Heart right ventricle (tissue), 16 donors: ENCODE measurements around the gene ANK3. TPM values are rescaled to one million over a fixed set of nuclear protein-coding genes. Genes with fewer than 3 reads are reported as not detected.

Experiments
- ATAC-seq, 8 donors: fragments of 200-7000 bp; cut with Tn5 transposase; one replicate each; pipeline ENCODE4 v1.9.1; 2020; ENCODE audit warnings: mild to moderate bottlenecking in 8 of 8, moderate library complexity in 8 of 8, moderate number of reproducible peaks in 1 of 8
- DNase-seq, 2 donors: peaks; one replicate each; pipeline ENCODE4 v3.0.0-alpha.2; 2020
- H3K27ac ChIP-seq, 10 donors: fragments of 200-600 bp; sonication (generic) in 2 of 10; one replicate each; pipeline versions ENCODE4 v1.5.0 to v1.8.0; 2020 to 2022; ENCODE audit warnings: mild to moderate bottlenecking in 3 of 10
- H3K27me3 ChIP-seq, 7 donors: fragments of 200-600 bp; one replicate each; pipeline ENCODE4 v1.8.0; 2021 to 2022; ENCODE audit warnings: mild to moderate bottlenecking in 2 of 7
- H3K36me3 ChIP-seq, 9 donors: fragments of 200-600 bp; sonication (generic) in 1 of 9; one replicate each; pipeline versions ENCODE4 v1.5.0 to v1.8.0; 2020 to 2022; ENCODE audit warnings: mild to moderate bottlenecking in 2 of 9
- H3K4me1 ChIP-seq, 9 donors: fragments of 200-600 bp; sonication (generic) in 1 of 9; one replicate each; pipeline versions ENCODE4 v1.5.0 to v1.8.0; 2020 to 2022; ENCODE audit warnings: mild to moderate bottlenecking in 4 of 9
- H3K4me3 ChIP-seq, 10 donors: fragments of 200-600 bp; sonication (generic) in 2 of 10; one replicate each; pipeline versions ENCODE4 v1.5.0 to v1.8.0; 2020 to 2022; ENCODE audit warnings: mild to moderate bottlenecking in 7 of 10, moderate library complexity in 2 of 10
- H3K9me3 ChIP-seq, 11 donors: fragments of 200-600 bp in 10 of 11; sonication (generic) in 2 of 11; one replicate each; pipeline versions ENCODE4 v1.5.0 to v1.8.0; 2013 to 2022; ENCODE audit warnings: mild to moderate bottlenecking in 2 of 11, control low read depth in 1 of 11, moderate library complexity in 1 of 11
- WGBS, 2 donors: extraction: QIAGEN DNeasy Blood & Tissue Kit; methylation state at CpG; one replicate each; pipeline ENCODE4 v1.1.7; 2013; ENCODE audit warnings: inconsistent platforms in 1 of 2; 5-methylcytosine and 5-hydroxymethylcytosine counted together
- intact Hi-C, 10 donors: fragments of 100-400 bp; cut with DNase I; formaldehyde crosslinking; loops; one replicate each; pipeline versions ENCODE4 v1.11.1 to v1.14.2; 2022
- polyA plus RNA-seq, 2 donors: library from polyadenylated mRNA; stranded (reverse); fragments of 200-250 nt; gene quantifications; one replicate each; pipeline ENCODE4 v1.2.3, GENCODE V29; 2013
- total RNA-seq, 10 donors: library from RNA; stranded (reverse); fragmentation: NEBNext Ultra II Directional in 3 of 10; extraction: Animal tissue kit (Norgen Biotek cat#: 25700) in 3 of 10; gene quantifications; one replicate each; pipeline versions ENCODE4 v1.2.1 to v1.2.4, GENCODE V29; 2021 to 2023
- TF ChIP-seq, protein P1 (sequence below), 9 donors: fragments of 200-600 bp; sonication (generic) in 2 of 9; IDR thresholded peaks; one replicate each; pipeline versions ENCODE4 v1.5.0 to v1.8.0; 2021 to 2022; ENCODE audit warnings: antibody characterized with exemption in 9 of 9, mild to moderate bottlenecking in 5 of 9, moderate library complexity in 1 of 9
- donor health status: Arrhythmogenic right ventricular cardiomyopathy.
- donor health status: ischemic (EF 13 %, LVEDD 7.1; RV severe dilation, severe dysfunction).
- donor health status: healthy with polysubstance abuse.
- donor health status: DM: no; HTN: yes; CAD: no.
- donor health status: DM: no; HTN: no; CAD: no.
- donor health status: ischemic (EF 25% LVEDD 6.9; RV normal size, moderate dysfunction).
- donor health status: ischemic (EF 25% LVEDD 5.7; RV mildly dilated, moderate dysfunction).
- donor health status: healthy.
- donor health status: DM: yes; HTN: yes; CAD: no.
- donor health status: Ischemic cardiomyopathy.
- donor health status: ischemic (EF 35%, LVEDD 5.7; RV mildly dilated, moderate dysfunction).
- donor health status: nonischemic (EF 11% LVEDD 7.7; RV severe dilation, severe dysfunction).
- donor health status: DM: yes; HTN: yes; CAD: no.
- donor health status: PGD.
- donor health status: ischemic (EF 29% LVEDD 5.4; RV normal size, mild dysfunction).
- donor health status: nonischemic (EF 23%, LVEDD 6.1; RV moderate dilation, normal function).

ANK3 gene
- total and polyA plus RNA-seq, 12 donors, result 34.4 to 287 (median 245) TPM

DNA sequence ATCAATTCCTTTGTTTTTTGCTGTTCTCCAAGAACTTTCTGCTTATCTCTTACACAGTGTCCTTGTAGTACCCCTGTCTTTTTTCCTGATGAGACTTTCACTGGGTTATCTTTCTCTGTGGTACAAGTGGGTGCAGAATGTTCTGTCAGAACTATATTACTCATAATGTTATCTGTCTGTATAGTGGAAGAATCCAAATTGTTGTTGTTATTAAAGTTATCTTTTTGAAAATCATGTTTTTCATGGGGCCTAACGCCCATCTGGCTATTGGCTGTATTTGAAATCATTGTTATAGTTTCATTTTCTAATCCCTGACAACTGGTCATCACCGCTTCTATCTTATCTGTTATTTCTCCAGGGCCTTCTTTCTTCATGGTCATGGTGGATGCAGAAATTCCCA lies 320.4 kb downstream of the ANK3 start:
- TF ChIP-seq, protein P1, sequence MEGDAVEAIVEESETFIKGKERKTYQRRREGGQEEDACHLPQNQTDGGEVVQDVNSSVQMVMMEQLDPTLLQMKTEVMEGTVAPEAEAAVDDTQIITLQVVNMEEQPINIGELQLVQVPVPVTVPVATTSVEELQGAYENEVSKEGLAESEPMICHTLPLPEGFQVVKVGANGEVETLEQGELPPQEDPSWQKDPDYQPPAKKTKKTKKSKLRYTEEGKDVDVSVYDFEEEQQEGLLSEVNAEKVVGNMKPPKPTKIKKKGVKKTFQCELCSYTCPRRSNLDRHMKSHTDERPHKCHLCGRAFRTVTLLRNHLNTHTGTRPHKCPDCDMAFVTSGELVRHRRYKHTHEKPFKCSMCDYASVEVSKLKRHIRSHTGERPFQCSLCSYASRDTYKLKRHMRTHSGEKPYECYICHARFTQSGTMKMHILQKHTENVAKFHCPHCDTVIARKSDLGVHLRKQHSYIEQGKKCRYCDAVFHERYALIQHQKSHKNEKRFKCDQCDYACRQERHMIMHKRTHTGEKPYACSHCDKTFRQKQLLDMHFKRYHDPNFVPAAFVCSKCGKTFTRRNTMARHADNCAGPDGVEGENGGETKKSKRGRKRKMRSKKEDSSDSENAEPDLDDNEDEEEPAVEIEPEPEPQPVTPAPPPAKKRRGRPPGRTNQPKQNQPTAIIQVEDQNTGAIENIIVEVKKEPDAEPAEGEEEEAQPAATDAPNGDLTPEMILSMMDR (IDR thresholded peaks at IDR 0.05), result no peak
- no peak for ATAC-seq
- no peaks in the 10 kb centered on the region for H3K9me3 ChIP-seq
- peaks cover 0 to 53% (median 6%) of the 10 kb centered on the region in 9 donors for H3K36me3 ChIP-seq
- no peak overlapping the region for H3K4me3 ChIP-seq
- 86 to 90% methylated on average over 2 of the region's 2 CpGs for WGBS, 2 donors
- H3K27ac ChIP-seq, result no peak overlapping the region
- intact Hi-C loops, result no loop called here
- H3K4me1 ChIP-seq, result no peaks in the 10 kb centered on the region
- no peak for DNase-seq
- no peaks in the 10 kb centered on the region for H3K27me3 ChIP-seq

DNA sequence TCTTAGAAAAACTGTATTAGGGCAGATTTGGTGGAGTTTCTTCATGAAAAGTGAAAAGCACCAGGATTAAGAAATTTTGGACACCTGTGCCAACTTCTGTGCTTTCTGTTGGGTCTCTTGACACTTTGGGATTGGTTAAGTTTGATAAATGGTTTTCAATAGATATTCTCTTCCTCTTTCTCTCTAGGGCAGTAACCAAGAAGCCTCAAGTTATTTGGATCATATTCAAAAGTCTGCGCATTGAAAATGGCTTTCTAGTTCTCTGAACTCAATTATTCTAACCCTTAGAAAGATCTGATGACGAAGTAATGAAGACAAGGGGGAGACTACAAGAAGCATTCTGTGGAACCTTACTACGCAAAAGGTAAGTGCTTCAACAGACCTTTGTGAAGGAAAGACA lies 339.3 kb downstream of the ANK3 start:
- H3K27me3 ChIP-seq, result no peaks in the 10 kb centered on the region
- intact Hi-C loops, result no loop called here

DNA sequence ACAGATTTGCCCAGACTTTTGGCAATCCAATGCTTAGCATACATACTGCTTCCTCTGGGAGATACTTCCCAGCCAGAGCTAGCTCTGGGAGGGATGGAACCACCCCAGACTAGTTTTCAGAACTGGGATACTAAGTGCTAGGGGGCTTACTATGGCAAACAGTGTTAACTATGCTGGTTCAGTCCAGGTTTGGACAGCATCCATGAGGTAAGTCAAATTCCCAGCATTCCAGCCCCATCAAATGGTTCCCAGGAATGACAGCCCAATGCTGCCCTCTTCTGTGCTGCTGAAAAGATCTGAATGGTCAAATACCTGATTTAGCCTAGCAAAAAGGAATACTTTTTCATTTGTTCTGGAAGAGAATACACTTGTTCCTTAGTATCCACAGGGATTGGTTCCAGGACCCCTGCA lies 341.6 kb downstream of the ANK3 start:
- H3K4me1 ChIP-seq, result peaks cover 0 to 8% (median 0%) of the 10 kb centered on the region in 9 donors
- peaks cover 0 to 3% (median 0%) of the 10 kb centered on the region in 9 donors for H3K36me3 ChIP-seq
- TF ChIP-seq, protein P1 (IDR thresholded peaks at IDR 0.05), result peak in 7 of 9 donors; percentile 10 to 41 (median 30)
- no peaks in the 10 kb centered on the region for H3K27me3 ChIP-seq
- no peak overlapping the region for H3K4me3 ChIP-seq
- H3K27ac ChIP-seq, result no peak overlapping the region
- intact Hi-C loops, result loop anchor here in 3 of 10 donors (5.0 to 10.0 kb wide), 3 partner anchors 183 to 423 kb away; no protein-coding TSS in a partner anchor
- H3K9me3 ChIP-seq, result no peaks in the 10 kb centered on the region
- DNase-seq (no peak), ATAC-seq (peak in 1 of 8 donors; percentile 31)

More for the DNA sequence above, 339.3 kb downstream of the ANK3 start:
- Histone ChIP-seq H3K4me3 (no peak overlapping the region), H3K27ac (no peak overlapping the region), H3K36me3 (peaks cover 0 to 10% (median 0%) of the 10 kb centered on the region in 9 donors), H3K4me1 (no peaks in the 10 kb centered on the region), H3K9me3 (no peaks in the 10 kb centered on the region)
- WGBS, 2 donors, result 89 to 92% methylated on average over 3 of the region's 3 CpGs
- TF ChIP-seq, protein P1 (IDR thresholded peaks at IDR 0.05), result no peak
- DNase-seq (no peak), ATAC-seq (no peak)

DNA sequence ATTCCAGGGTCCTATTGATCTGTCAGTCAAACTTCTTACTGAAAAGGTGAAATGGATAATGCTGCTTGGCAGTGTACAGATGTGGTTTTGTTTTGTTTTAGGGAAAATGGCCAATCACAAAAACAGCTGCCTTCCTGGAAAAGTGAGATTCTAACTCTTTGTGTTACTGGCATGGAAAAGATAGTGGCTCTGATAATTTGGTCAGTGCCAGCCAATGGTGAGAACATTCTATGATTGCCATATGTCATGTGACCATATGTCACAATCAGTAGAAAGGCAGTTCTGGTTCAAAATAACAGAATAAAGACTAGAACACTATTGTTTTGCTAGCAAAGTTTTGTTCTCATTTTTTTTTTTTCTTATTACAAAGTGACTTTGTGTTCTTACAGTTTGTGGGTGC lies 344.1 kb downstream of the ANK3 start:
- peaks cover 0 to 8% (median 0%) of the 10 kb centered on the region in 9 donors for H3K4me1 ChIP-seq
- H3K27me3 ChIP-seq, result no peaks in the 10 kb centered on the region
- H3K9me3 ChIP-seq, result no peaks in the 10 kb centered on the region
- no peak for ATAC-seq
- intact Hi-C loops, result loop anchor here in 3 of 10 donors (5.0 to 10.0 kb wide), 3 partner anchors 181 to 421 kb away; no protein-coding TSS in a partner anchor
- H3K27ac ChIP-seq, result no peak overlapping the region
- no peak for DNase-seq
- TF ChIP-seq, protein P1 (IDR thresholded peaks at IDR 0.05), result no peak
- no peak overlapping the region for H3K4me3 ChIP-seq
- peaks cover 0 to 6% (median 0%) of the 10 kb centered on the region in 9 donors for H3K36me3 ChIP-seq
